LHCN-M2 (cell line): ENCODE measurements around the gene KSR1. TPM values are rescaled to one million over a fixed set of nuclear protein-coding genes. Genes with fewer than 3 reads are reported as not detected.

Source experiments
- DNase-seq: peaks from one replicate; pipeline ENCODE4 v3.0.0-alpha.2; 2012; ENCODE audit warnings: low read depth
- total RNA-seq: library from RNA; depleted of rRNA; stranded (reverse); fragments of >200 nt; gene quantifications from 2 replicates; pipeline ENCODE4 v1.2.3, GENCODE V29; 2014

Gene KSR1
- total RNA-seq, 1 experiment from 2014 or later: 6.0 TPM

DNA sequence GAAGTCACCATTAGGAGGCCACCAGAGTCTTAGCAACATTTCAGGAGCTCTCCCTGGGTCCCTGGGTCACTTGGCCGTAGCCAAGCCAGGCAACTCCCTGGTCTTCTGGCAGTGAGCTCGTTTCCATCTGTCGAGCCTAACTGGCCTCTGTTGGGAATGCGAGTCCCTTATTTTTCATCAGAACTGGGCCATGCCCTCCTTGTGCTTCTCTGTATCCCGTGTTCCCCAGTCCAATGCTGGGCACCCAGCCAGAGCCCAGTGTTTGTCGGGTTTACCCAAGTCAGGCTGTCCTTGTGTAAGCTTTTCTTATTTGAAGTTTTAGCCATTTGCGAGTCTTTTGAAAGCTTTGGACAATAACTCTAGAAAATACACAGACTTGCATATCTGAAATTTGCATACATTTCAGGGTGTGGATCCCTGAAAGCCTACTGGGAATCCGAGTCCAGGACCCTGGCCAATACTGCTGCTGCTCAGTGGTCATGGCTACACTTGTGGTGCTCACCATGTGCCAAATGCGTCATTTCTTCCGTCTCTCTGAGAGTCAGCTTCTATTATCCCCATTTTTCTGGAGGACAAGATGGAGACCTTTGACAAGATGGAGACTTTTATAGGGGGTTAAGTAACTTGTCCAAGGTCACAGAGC, 93.1 kb downstream of the KSR1 start:
- no peak for DNase-seq

DNA sequence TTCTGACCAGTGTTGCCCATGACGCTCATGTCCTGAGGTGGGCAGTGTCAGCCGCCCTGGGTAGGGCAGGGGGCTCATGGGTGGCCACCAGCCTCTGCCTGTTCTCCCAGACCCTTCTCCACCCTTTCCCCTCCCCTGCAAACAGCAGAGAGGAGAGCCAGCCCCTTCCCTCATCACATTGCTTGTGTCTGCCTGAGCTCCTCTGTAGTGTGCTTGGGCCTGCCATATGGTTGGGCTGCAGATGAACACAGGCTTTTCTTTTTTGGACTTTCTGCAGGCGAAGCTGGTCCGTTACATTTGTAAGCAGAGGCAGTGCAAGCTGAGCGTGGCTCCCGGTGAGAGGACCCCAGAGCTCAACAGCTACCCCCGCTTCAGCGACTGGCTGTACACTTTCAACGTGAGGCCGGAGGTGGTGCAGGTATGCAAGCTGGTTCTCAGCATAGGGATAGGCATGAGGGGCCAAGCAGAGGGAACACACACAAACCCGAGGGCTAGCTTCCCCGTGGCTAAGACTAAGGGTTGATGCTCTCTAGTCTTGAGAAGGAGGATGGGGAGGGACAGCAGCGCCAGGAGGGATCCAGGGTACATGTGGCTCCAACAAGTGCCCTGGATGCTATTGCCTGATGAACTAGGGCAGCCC, 94.2 kb downstream of the KSR1 start:
- no peak for DNase-seq

DNA sequence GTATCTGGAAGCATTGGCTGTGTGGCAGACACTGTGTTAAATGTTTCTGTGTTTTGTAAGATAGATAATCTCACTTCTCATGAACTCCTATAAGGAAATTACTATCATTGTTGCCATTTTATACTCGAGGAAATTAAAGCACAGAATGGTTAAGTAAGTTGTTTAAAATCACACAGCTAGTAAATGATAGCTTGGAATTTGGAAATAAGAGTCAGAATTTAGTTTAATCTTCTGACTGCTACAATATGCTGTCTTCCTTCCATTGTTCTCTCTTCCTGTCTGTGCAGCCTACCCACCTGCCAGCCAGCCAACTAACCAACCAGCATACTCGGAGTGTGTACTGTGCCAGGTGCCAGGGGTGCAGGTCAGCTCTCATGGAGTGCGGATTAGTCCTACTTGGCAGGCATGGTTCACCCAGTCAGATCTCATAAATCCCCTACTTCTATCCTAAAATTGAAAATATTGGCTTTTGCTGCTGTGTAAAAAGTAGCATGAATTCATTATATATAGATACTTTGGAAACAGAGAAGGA, 94.8 kb downstream of the KSR1 start:
- DNase-seq: no peak

DNA sequence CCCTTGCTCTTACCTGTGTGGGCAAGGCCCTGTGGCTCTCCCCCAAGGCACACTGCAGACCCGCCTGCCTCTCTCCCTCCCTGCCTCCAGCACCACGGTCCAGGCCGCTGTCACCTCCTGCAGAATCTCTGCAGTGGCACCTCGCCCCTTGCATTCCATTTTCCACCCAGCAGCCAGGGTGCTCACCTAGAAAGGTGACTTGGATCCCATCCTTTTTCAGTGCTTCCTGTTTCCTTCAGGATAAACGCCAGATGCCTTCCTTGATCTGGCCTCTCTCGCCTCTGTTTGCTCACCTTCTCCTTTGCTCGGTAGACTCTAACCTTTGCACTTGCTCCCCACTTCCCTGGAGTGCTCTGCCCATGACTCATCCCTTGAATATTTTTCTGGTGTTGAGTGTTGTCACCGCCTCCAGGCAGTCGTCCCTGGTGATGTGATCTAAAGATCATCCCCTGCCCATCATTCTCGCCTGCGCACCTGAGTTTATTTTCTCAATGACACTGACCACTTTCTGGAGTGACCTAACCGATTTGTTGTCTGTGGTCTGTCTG, 95.5 kb downstream of the KSR1 start:
- no peak for DNase-seq

DNA sequence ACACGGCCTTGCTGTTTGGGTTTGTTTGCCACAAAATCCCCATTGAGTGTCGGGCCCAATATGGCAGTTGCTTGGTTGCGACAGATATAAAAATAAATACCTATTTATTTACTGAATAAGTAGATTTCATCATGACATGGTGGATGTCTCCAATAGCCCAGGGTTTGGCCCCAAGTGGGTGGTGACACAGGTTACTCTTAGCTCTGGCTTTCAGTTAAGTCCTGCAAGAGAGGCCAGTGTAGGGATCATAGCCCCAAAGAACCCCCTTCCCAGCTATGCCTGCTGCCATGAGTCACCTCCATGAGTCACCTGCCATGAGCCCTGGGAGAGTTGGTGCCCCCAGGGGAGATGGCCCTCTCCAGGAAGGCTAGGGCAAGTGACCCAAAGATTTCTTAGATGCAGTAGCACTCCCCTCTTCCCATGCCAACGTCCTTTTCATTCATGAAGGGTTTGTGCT, 96.1 kb downstream of the KSR1 start:
- peak; percentile 71 for DNase-seq

DNA sequence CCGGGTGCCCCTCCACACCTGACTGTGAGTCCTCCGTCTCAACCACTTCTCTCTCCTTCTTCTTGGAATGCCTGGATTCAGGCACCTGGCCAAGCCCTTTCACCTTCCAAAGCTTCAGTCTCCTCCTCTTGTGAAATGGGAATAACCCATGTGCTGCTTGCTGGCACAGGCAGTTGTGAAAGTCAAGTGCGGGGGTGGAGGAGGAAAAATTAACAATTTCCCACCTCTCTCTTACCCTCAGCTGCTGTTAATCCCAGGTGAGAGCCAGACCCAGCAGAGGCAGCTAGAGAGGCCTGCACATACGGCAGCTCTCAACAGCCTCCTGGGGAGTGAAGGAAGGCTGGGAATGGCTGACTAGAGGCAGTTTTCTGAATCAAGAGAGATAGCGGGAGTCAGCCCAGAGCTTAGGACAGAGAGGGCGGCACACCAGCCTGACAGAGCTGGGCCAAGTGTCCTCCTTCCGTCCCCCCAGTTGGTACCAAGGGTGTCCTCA, 96.8 kb downstream of the KSR1 start:
- DNase-seq: no peak

DNA sequence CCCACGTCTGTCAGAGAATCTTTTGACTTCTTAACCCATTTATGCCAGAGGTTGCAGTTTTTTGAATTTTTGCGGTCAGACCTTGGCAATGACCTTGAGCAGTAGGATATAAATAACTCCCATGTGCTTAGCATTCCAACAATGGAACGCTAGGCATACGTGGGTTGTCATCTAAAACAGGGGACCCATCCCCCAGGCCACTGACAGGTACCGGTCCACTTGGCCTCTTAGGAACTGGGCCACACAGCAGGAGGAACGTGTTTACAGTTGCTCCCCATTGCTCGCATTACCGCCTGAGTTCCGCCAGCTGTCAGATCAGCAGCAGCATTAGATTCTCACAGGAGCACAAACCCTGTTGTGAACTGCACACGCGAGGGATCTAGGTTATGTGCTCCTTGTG, 97.9 kb downstream of the KSR1 start:
- peak; percentile 47 for DNase-seq

DNA sequence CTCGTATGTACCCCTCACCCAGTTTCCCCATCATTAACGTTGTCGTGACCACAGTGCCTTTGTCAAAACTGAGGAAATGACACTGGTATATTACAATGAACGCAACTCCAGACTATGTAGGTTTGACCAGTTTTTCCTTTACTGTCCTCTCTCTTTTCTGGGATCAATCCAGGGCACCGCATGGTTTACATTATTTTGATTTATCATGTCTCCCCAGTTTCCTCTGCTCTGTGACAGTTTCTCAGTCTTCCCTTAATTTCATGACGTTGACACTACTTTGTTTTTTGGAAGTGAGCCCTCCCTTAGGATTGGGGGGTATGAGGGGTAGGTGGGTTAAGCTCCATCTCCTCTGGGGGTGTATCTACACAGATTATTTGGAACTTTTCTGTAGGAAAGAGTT, 98.7 kb downstream of the KSR1 start:
- DNase-seq: no peak

DNA sequence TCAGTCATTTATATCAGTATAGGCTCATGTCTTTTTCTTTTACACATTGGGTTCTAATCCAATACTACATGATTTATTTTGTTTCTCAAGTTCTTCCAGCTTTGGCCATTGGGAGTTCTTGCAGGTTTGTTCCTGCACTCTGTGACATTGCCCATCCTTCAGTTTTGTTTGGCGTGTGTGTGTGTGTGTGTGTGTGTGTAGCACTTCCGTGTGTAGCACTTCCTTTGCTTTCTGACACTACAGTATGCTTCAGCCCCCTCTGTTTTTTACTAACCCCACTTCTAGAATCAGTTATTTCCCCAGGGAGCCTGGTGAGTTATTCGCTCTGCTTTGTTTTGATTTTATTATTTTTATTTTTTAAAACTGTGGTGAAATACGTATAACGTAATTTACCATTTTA, 99.1 kb downstream of the KSR1 start:
- DNase-seq: no peak

DNA sequence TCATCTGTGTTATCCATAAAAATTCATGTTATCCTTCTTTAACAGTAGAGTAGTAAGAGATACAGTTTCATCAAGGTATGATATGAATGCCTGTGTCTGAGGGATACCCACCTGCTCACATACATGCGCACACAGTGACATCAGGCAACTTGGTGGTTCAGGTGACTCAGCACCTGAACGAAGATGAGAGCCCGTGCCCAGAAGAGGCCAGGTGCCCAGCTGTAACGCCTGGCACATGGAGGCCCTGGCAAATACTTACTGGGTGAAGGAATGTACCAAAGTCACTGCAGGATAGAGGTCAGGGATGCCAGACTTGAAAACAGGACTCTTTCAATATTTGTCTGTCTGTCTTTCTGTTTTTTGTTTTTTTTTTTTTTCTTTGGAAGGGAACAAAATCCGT, 102.1 kb downstream of the KSR1 start:
- no peak for DNase-seq

DNA sequence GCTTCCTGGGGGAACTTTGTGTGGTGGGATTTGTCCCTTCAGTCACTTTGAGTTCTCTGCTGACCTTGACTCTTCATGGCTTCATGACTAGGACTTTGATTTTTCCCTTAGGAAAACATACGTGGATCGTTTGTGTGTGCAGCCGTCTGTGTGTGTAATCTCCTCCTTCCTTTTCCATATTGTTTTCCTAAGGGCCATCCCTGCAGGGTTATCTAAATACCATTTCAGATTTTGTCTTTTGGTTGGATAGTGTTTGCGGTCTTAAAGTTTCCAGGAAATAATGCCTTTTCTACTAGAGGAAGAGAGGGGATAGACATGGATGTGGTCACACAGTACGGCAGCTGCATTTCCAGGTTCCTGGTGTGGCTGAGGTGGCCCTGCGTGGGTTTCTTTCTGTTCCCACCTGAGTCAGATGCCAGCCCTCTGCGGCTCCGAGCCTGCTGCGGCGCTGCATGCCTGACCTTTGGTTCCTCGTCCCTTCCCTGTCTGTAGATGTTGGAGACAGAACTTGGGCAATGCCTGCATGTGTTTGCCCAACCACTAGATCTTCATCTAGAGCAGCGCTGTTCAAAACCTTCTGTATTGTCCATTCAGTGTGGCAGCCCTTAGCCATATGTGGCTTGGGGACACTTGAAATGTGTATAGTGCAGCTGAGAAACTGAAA, 102.7 kb downstream of the KSR1 start:
- DNase-seq: no peak

DNA sequence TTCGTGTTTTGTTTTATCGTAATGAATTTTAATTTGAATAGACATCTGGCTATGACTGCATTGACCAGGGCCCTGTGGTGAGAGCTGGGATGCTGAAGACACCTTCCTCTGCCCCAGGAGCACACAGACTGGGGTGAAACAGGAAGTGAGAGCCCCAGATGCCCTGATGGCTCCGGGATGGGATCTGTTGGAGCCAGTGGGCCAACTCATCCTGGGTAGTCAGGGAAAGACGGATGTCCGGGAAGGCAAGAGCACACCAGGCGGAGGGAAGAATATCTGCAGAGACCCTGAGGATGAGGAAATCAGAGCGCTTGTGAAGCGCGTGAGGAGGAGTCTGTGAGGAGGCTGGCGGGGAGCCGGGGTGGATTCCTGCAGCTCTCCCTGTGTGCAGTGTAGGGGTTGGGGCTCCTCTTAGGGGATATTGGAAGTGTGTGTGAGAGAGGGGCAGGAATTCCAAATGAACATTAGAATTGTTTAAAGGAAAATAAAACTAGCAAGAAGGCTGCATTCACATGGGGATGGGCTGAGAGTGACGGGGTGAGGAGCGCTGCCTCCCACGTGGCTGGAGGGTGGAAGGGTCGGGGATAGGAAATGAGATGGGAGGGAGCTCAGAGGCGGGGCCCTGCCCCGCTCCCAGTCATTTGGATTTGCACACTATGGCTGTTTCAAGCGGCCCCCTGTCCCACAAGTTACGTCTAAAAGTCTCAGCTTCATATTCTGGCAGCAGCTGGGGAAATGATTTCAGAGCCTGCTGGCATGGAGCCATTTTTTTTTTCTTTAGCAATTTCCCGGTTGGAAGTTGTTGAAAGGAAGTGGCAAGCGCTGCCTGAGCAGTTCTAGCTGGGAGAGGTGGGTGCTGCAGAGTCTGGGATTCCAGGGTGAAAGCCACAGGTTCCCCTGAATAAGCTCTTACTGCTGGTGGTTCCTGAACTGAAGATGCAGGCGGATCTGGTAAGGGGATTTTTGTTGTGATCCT, 103.5 kb downstream of the KSR1 start:
- peak; percentile 85 for DNase-seq

DNA sequence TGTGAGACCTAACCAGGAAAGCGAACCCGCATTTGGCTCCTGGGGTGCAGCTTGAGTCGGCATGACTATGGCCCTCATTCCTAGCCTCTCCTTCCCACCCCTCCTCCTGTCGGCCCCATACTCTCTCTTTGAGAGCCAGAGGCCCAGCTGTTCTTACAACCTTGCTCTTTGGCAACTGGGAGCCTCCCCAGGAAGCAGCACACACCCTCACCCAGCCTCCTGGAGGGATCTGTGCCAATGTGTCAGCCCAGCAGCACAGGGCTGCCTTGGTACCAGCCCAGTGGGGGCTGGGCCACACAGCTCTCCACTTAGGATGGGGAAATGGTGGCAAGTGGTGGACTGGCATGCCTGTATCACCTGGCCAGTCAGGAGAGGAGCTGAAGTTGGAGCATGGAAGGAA, 104.4 kb downstream of the KSR1 start:
- DNase-seq: peak; percentile 55

DNA sequence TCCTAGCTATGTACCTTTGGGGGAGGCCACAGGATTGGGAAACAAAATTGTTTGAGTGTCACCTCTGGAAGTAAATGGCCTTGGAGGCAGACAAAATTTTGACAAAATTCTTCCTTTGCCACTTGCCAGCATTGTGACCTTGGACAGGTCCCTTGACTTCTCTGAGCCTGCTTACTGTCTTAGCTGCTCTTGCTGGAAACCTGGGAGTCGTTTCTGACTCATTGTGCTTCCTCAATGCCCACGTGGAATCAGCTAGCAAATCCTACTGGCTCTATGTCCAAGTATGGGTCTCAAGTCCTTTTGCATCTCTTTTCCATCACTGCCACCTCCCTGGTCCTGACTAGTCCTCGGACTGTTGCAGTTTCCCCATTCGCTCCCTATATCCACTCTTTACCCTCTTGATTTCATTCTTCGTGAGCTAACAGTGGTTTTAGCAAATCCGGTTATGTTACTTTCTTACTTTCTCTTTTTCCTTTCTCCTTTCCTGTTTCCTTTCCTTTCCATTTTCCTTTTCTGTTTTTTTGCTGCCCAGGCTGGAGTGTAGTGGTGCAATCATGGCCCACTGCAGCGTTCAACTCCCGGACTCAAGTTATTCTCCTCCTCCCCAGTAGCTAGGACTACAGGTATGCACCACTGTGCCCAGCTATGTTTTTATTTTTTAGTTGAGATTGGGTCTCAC, 106.7 kb downstream of the KSR1 start:
- DNase-seq: no peak

DNA sequence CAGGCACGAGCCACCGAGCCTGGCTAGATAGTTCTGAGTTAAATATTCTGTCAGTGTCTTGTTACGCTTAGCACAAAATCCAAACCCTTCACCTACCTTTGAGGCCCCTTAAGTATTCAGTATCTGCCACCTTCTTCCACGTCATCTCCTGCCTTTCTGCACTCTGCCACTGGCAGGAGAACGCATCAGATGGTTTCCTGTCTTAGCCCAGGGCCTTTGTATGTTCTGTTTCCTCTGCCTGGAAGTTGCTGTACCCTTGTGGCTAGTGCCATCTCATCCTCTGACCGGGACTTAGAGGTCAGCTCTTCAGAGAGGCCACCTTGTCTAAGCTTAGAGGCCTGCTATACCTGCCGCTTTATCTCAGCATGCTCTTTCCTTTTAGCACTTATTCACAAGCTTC, 107.3 kb downstream of the KSR1 start:
- DNase-seq: no peak

DNA sequence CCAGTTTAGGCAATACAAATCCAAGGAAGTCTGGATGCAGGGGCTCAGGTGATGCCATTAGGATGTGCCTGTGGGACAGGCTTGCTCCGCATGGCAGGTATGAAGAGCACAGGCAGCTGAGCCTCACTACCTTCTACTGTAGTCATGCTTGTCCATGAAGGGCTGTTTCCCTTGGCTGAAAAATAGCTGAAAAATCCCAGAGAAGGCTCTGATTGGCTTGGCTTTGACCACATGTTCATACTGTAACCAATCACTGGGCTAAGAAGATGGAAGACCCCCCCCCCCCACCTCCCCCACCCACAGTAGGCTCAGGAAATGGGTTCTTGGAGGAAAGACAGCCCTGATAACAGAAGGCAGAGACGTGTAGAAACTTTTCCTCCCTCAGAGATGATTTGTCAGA, 108.2 kb downstream of the KSR1 start:
- DNase-seq: no peak

DNA sequence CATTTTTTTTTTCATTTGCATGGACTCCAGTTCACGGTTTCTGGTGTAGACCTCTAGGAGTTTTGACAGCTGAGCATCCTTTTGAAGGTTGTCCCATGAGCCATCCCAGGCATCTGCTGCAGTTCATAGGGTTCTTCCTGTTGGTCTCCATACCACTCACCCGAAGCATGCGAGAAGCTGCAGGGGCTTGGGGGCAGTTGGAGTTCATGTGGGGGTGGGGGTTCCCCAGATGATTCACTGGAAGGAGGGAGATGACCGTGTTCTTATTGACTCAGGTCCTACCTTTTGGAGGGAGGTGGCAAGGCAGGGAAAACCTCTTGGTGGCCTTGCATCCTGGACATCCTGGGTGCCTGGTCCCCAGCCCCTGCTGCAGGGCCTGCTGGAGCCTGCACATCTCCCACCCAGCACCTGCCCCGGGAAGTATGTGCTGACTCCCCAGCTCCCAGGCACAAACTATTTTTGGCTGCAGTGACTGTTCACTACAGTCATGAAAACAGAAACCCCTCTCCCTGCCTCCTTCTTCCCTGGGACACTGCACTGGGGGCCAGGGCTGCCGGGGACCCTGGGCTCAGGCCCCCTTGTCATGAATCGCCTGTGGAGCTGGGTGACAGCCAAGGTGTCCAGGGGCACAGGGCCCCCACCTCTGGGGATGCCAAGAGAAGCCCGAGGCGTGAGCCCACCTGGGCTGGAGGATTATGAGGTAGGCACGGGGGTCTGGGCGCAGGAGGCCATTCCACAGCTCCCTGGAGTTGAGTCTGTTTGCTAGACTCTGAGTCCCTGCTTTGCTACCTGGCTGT, 109.8 kb downstream of the KSR1 start:
- DNase-seq: no peak

DNA sequence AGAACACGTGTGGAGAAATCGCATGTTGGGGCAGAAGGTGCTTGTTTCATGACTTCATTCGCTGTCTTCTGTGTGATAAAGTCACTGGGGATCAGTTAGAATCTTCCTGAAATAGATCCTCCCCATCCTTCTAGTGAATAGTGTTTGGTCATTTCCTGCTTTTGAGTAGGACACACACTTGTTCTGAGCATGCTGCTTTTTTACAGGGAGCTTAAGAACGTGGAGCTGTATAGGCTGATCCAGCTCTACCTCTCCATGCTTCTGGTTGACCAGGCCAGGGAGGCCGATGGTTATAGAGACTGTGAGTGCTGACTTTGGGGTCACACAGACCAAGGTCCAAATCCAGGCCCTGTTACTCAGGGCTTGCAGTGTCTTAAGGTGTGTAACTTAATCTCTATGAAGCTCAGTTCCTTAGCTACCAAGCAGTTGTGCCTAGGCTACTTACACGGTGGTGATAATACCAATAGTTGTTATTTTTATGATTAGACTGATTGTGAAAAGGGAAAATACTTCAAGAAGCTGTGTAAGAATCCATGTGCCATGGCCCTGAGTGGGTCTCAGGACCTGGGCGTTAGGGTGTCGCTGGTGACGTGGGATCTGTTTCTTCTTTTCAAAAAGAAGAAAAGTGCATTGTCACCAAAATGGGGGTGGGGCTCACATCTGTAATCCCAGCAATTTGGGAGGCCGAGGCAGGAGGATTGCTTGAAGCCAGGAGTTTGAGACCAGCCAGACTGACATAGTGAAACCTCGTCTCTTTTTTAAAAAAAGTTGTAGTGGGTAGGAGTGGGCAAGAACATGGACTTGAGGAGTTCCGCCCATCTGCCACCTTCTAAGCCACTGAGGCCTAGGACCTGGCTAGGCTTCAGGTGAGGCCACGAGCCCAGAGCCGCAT, 110.7 kb downstream of the KSR1 start:
- no peak for DNase-seq

DNA sequence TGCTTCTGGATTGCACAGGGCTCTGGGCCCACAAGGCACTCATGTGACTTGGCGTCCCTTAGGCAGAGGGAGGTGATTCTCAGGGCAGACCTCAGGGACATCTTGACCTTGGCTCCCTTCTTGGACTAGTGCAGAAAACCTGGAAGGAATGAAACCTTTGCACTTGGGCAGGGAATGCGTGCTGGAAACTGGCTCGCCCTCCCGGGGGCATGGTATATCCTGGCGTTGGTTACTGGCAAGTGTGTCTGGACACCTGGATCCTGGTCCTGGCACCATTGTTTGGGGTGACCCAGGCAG, 111.3 kb downstream of the KSR1 start:
- DNase-seq: no peak
